GM19193 (cell line): ENCODE data around the gene NKAPL.

ENCODE experiments used
- POLR2A ChIP-seq: IDR thresholded peaks from 4 replicates; pipeline ENCODE4 v1.6.1; 2011; ENCODE audit not compliant: insufficient read depth, insufficient read length; ENCODE audit errors: extremely low read depth

The NKAPL gene

GRCh38 chr6:28226460-28226859, 32.6 kb upstream of the NKAPL start:
- TF ChIP-seq POLR2A: no peak

- TF ChIP-seq POLR2A: no peak
These were observed 26.3 kb upstream of the NKAPL start for GRCh38 chr6:28232785-28233184.

- no peak for TF ChIP-seq POLR2A
These were observed 23.1 kb upstream of the NKAPL start for GRCh38 chr6:28235912-28236452.

GRCh38 chr6:28239636-28240035, 19.5 kb upstream of the NKAPL start:
- no peak for TF ChIP-seq POLR2A

- TF ChIP-seq POLR2A: no peak
These were observed 18.6 kb upstream of the NKAPL start for GRCh38 chr6:28240471-28240870.

- no peak for TF ChIP-seq POLR2A
These were observed 15.2 kb upstream of the NKAPL start for GRCh38 chr6:28243946-28244345.

- no peak for TF ChIP-seq POLR2A
These were observed 13.7 kb upstream of the NKAPL start for GRCh38 chr6:28245206-28245941.

- TF ChIP-seq POLR2A: no peak
These were observed 10.2 kb upstream of the NKAPL start for GRCh38 chr6:28248916-28249315.

- no peak for TF ChIP-seq POLR2A
These were observed 8.3 kb upstream of the NKAPL start for GRCh38 chr6:28250747-28251146.

GRCh38 chr6:28251661-28252008, 7.5 kb upstream of the NKAPL start:
- TF ChIP-seq POLR2A: no peak

GRCh38 chr6:28252009-28252975, 6.8 kb upstream of the NKAPL start, which contains the start of gene ZKSCAN4:
Gene ZKSCAN4, minus strand, starts transcription at chr6:28252269. Its CDS starts 289 bp downstream, at chr6:28251980.
- peak; percentile 48 for TF ChIP-seq POLR2A

GRCh38 chr6:28254121-28254519, 5.0 kb upstream of the NKAPL start:
- TF ChIP-seq POLR2A: no peak

- TF ChIP-seq POLR2A: no peak
These were observed 2.1 kb upstream of the NKAPL start for GRCh38 chr6:28257042-28257441.

- no peak for TF ChIP-seq POLR2A
These were observed 4.8 kb downstream of the NKAPL start for GRCh38 chr6:28263922-28264321.

GRCh38 chr6:28264834-28265401, 5.8 kb downstream of the NKAPL start:
- no peak for TF ChIP-seq POLR2A
